ENCODE measurements around the gene PGM1. TPM values are rescaled to one million over a fixed set of nuclear protein-coding genes. Genes with fewer than 3 reads are reported as not detected.

The PGM1 gene
- total RNA-seq, 1 experiment from 2014 or later = 124 TPM

- BruUV-seq (replicated peaks) = no TSS peak
- no peaks in the 10 kb centered on the region for H3K4me1 ChIP-seq (ENCODE audit: insufficient read depth, low read length)
- ChIA-PET CTCF (no interaction called here), POLR2A (ENCODE audit: unreplicated experiment) (no interaction called here)
- H3K9me3 ChIP-seq (ENCODE audit: low read length) = no peaks in the 10 kb centered on the region
- ATAC-seq (no peak), DNase-seq (no peak)
- H3K27me3 ChIP-seq (ENCODE audit: low read length) = no peaks in the 10 kb centered on the region
- TF ChIP-seq EZH2phosphoT487 (IDR thresholded peaks at IDR 0.05; ENCODE audit: borderline replicate concordance, low read length) = no peak
- no peak for TF ChIP-seq EZH2 (IDR thresholded peaks at IDR 0.05; ENCODE audit: low read length, unreplicated experiment)
- TF ChIP-seq CTCF (conservative IDR thresholded peaks at IDR 0.05; ENCODE audit: low read depth, low read length) = no peak
- no peak overlapping the region for H3K9ac ChIP-seq (ENCODE audit: low read length)
- no peak overlapping the region for H3K4me3 ChIP-seq (ENCODE audit: low read length)
- H2AFZ ChIP-seq (ENCODE audit: low read length) = no peak overlapping the region
- H3K36me3 ChIP-seq (ENCODE audit: low read depth, low read length) = no peaks in the 10 kb centered on the region
- no peaks in the 10 kb centered on the region for H3K9me2 ChIP-seq (replicated peaks; ENCODE audit: low read length)
- H3F3A ChIP-seq (ENCODE audit: low read length, unreplicated experiment) = no peaks in the 10 kb centered on the region
- no peaks in the 10 kb centered on the region for H4K20me1 ChIP-seq (ENCODE audit: low read length)
- H3K79me2 ChIP-seq (ENCODE audit: low read length) = no peaks in the 10 kb centered on the region
- intact Hi-C loops (cut with micrococcal nuclease) = no loop called here
- no peak overlapping the region for H3K27ac ChIP-seq (ENCODE audit: low read length)
- no peak overlapping the region for H3K4me2 ChIP-seq (ENCODE audit: low read length)
Measured at GRCh38 chr1:63548303-63548702, 44.9 kb upstream of the PGM1 start.

GRCh38 chr1:63548877-63549276 is 44.3 kb upstream of the PGM1 start:
- DNase-seq (no peak), ATAC-seq (no peak)
- Histone ChIP-seq H2AFZ (ENCODE audit: low read length) (no peak overlapping the region), H3K4me3 (ENCODE audit: low read length) (no peak overlapping the region), H3K4me2 (ENCODE audit: low read length) (no peak overlapping the region), H3K36me3 (ENCODE audit: low read depth, low read length) (no peaks in the 10 kb centered on the region), H3K9ac (ENCODE audit: low read length) (no peak overlapping the region), H3K27ac (ENCODE audit: low read length) (no peak overlapping the region), H3K79me2 (ENCODE audit: low read length) (no peaks in the 10 kb centered on the region), H3K27me3 (ENCODE audit: low read length) (no peaks in the 10 kb centered on the region), H3F3A (ENCODE audit: low read length, unreplicated experiment) (no peaks in the 10 kb centered on the region), H3K9me2 (replicated peaks; ENCODE audit: low read length) (no peaks in the 10 kb centered on the region), H4K20me1 (ENCODE audit: low read length) (no peaks in the 10 kb centered on the region), H3K9me3 (ENCODE audit: low read length) (no peaks in the 10 kb centered on the region), H3K4me1 (ENCODE audit: insufficient read depth, low read length) (no peaks in the 10 kb centered on the region)
- no peak for TF ChIP-seq EZH2 (IDR thresholded peaks at IDR 0.05; ENCODE audit: low read length, unreplicated experiment)
- no peak for TF ChIP-seq EZH2phosphoT487 (IDR thresholded peaks at IDR 0.05; ENCODE audit: borderline replicate concordance, low read length)
- no peak for TF ChIP-seq CTCF (conservative IDR thresholded peaks at IDR 0.05; ENCODE audit: low read depth, low read length)
- POLR2A ChIA-PET (ENCODE audit: unreplicated experiment) = no interaction called here
- intact Hi-C loops (cut with micrococcal nuclease) = no loop called here
- CTCF ChIA-PET = no interaction called here
- BruUV-seq (replicated peaks) = no TSS peak

- ChIA-PET POLR2A (ENCODE audit: unreplicated experiment) (no interaction called here), CTCF (no interaction called here)
- Histone ChIP-seq H3K36me3 (ENCODE audit: low read depth, low read length) (no peaks in the 10 kb centered on the region), H3K27me3 (ENCODE audit: low read length) (no peaks in the 10 kb centered on the region), H3F3A (ENCODE audit: low read length, unreplicated experiment) (no peaks in the 10 kb centered on the region), H3K4me3 (ENCODE audit: low read length) (no peak overlapping the region), H3K4me1 (ENCODE audit: insufficient read depth, low read length) (no peaks in the 10 kb centered on the region), H3K9ac (ENCODE audit: low read length) (no peak overlapping the region), H3K4me2 (ENCODE audit: low read length) (no peak overlapping the region), H3K27ac (ENCODE audit: low read length) (no peak overlapping the region), H3K9me3 (ENCODE audit: low read length) (no peaks in the 10 kb centered on the region), H4K20me1 (ENCODE audit: low read length) (no peaks in the 10 kb centered on the region), H3K9me2 (replicated peaks; ENCODE audit: low read length) (no peaks in the 10 kb centered on the region), H3K79me2 (ENCODE audit: low read length) (no peaks in the 10 kb centered on the region), H2AFZ (ENCODE audit: low read length) (no peak overlapping the region)
- DNase-seq (no peak), ATAC-seq (no peak)
- intact Hi-C loops (cut with micrococcal nuclease) = no loop called here
- no peak for TF ChIP-seq EZH2 (IDR thresholded peaks at IDR 0.05; ENCODE audit: low read length, unreplicated experiment)
- no peak for TF ChIP-seq CTCF (conservative IDR thresholded peaks at IDR 0.05; ENCODE audit: low read depth, low read length)
- TF ChIP-seq EZH2phosphoT487 (IDR thresholded peaks at IDR 0.05; ENCODE audit: borderline replicate concordance, low read length) = no peak
- no TSS peak for BruUV-seq (replicated peaks)
Measured at GRCh38 chr1:63555480-63555879, 37.7 kb upstream of the PGM1 start.

All from PC-3 (cell line).